ENCODE results near the gene NPPB. TPM values are rescaled to one million over a fixed set of nuclear protein-coding genes. Genes with fewer than 3 reads are reported as not detected.

Gene NPPB
- polyA plus RNA-seq, 1 donor from 2014 or later = not detected

DNA sequence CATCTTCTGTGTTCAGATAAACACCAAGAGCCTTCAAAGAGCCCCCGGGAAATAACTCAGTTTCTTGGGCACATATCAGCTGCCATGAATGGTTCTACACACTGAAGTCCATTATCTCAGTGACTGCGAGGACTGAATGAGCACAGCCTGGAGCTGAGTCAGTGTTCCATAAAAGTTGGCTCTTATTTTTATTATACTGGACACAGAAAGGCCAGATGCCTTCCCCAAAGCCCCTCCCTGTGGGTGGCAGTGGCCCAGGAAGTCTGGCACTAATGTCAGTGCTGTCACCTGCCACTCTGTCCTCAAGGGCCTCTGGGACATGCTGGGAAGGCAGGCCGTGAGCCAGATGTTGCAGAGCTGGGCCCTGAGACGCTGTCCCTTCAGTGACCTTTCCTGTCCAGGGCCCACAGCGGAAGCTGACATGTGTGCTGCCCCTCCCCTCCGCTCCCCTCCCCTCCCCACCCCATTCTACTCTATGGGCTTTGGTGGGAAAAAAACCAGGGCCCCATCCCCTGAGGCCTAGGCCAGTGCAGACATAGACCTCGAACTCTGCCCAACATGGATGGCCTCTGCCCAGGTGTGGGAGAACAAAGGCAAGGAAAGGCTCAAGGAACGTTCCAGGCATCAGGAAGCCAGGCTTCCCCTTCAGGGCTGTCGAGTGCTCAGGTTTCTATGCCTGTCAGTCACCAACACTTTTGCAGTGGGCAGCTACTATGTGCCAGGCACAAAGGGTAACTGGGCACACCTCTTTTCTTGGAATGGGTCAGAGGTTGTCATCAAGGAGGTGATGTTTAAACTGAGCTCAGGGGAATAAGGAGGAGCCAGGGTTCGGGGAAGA lies 22.4 kb upstream of the NPPB start:
- Histone ChIP-seq H3K9ac (ENCODE audit: low read length) (no peak overlapping the region), H4K20me1 (ENCODE audit: insufficient read depth) (no peaks in the 10 kb centered on the region), H3K4me2 (ENCODE audit: low read length) (no peak overlapping the region), H2AFZ (ENCODE audit: low read depth, low read length) (no peak overlapping the region), H3K27me3 (ENCODE audit: insufficient read depth, low read depth, low read length) (no peaks in the 10 kb centered on the region), H3K27ac (ENCODE audit: low read length) (no peak overlapping the region), H3K9me2 (ENCODE audit: insufficient read depth, low read length) (no peaks in the 10 kb centered on the region), H3K4me3 (ENCODE audit: low read length) (no peak overlapping the region), H3K9me3 (ENCODE audit: low read length) (no peaks in the 10 kb centered on the region), H3K79me2 (replicated peaks; ENCODE audit: insufficient read depth, low read length) (no peaks in the 10 kb centered on the region), H3K36me3 (ENCODE audit: insufficient read depth, low read length) (no peaks in the 10 kb centered on the region), H3F3A (ENCODE audit: insufficient read depth, low read length, poor library complexity, severe bottlenecking) (no peaks in the 10 kb centered on the region)
- TF ChIP-seq EZH2 (IDR thresholded peaks at IDR 0.05; ENCODE audit: borderline replicate concordance, insufficient read depth, low read length, poor library complexity, severe bottlenecking) = no peak
- no peak for TF ChIP-seq SMC3 (conservative IDR thresholded peaks at IDR 0.05; ENCODE audit: poor library complexity)
- TF ChIP-seq, protein P1, sequence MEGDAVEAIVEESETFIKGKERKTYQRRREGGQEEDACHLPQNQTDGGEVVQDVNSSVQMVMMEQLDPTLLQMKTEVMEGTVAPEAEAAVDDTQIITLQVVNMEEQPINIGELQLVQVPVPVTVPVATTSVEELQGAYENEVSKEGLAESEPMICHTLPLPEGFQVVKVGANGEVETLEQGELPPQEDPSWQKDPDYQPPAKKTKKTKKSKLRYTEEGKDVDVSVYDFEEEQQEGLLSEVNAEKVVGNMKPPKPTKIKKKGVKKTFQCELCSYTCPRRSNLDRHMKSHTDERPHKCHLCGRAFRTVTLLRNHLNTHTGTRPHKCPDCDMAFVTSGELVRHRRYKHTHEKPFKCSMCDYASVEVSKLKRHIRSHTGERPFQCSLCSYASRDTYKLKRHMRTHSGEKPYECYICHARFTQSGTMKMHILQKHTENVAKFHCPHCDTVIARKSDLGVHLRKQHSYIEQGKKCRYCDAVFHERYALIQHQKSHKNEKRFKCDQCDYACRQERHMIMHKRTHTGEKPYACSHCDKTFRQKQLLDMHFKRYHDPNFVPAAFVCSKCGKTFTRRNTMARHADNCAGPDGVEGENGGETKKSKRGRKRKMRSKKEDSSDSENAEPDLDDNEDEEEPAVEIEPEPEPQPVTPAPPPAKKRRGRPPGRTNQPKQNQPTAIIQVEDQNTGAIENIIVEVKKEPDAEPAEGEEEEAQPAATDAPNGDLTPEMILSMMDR (IDR thresholded peaks at IDR 0.05; ENCODE audit: poor library complexity, severe bottlenecking) = no peak
- no peak for TF ChIP-seq POLR2AphosphoS5 (IDR thresholded peaks at IDR 0.05)
- no peak for TF ChIP-seq REST (IDR thresholded peaks at IDR 0.05; ENCODE audit: borderline replicate concordance)
- TF ChIP-seq TAF1 (IDR thresholded peaks at IDR 0.05; ENCODE audit: low read depth) = no peak
- TF ChIP-seq EP300 (conservative IDR thresholded peaks at IDR 0.05; ENCODE audit: poor library complexity, severe bottlenecking) = no peak
- no peak for TF ChIP-seq RAD21 (conservative IDR thresholded peaks at IDR 0.05)
- TF ChIP-seq MXI1 (conservative IDR thresholded peaks at IDR 0.05; ENCODE audit: poor library complexity, severe bottlenecking) = no peak

DNA sequence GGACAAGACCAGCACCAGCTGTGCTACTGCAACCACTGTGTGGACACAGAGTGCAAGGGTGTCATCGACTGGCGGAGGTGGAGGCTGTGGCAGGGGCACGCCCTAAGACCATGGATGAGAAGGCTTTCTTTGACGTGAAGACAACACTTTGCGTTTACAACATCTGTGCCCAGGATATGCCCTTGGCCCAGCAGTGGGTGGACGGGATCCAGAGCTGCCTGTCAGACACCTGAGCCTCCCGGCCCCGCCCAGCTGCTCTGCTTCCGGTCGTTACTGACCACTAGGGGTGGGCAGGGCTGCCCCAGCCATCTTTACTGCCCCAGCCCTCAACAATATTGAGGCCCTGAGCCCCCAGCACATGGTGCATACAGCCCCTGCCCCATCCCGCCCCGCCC lies 21.4 kb upstream of the NPPB start:
- Histone ChIP-seq H3K9me2 (ENCODE audit: insufficient read depth, low read length) (no peaks in the 10 kb centered on the region), H3K9me3 (ENCODE audit: low read length) (no peaks in the 10 kb centered on the region), H2AFZ (ENCODE audit: low read depth, low read length) (no peak overlapping the region), H3K9ac (ENCODE audit: low read length) (no peak overlapping the region), H3K27me3 (ENCODE audit: insufficient read depth, low read depth, low read length) (no peaks in the 10 kb centered on the region), H3K36me3 (ENCODE audit: insufficient read depth, low read length) (no peaks in the 10 kb centered on the region), H3K4me3 (ENCODE audit: low read length) (no peak overlapping the region), H3K79me2 (replicated peaks; ENCODE audit: insufficient read depth, low read length) (no peaks in the 10 kb centered on the region), H4K20me1 (ENCODE audit: insufficient read depth) (no peaks in the 10 kb centered on the region), H3K4me2 (ENCODE audit: low read length) (no peak overlapping the region), H3F3A (ENCODE audit: insufficient read depth, low read length, poor library complexity, severe bottlenecking) (no peaks in the 10 kb centered on the region), H3K27ac (ENCODE audit: low read length) (no peak overlapping the region)
- TF ChIP-seq EZH2 (IDR thresholded peaks at IDR 0.05; ENCODE audit: borderline replicate concordance, insufficient read depth, low read length, poor library complexity, severe bottlenecking) = no peak
- no peak for TF ChIP-seq RAD21 (conservative IDR thresholded peaks at IDR 0.05)
- TF ChIP-seq TAF1 (IDR thresholded peaks at IDR 0.05; ENCODE audit: low read depth) = no peak
- no peak for TF ChIP-seq SMC3 (conservative IDR thresholded peaks at IDR 0.05; ENCODE audit: poor library complexity)
- TF ChIP-seq, protein P1 (IDR thresholded peaks at IDR 0.05; ENCODE audit: poor library complexity, severe bottlenecking) = no peak
- no peak for TF ChIP-seq MXI1 (conservative IDR thresholded peaks at IDR 0.05; ENCODE audit: poor library complexity, severe bottlenecking)
- TF ChIP-seq POLR2AphosphoS5 (IDR thresholded peaks at IDR 0.05) = no peak
- no peak for TF ChIP-seq REST (IDR thresholded peaks at IDR 0.05; ENCODE audit: borderline replicate concordance)
- no peak for TF ChIP-seq EP300 (conservative IDR thresholded peaks at IDR 0.05; ENCODE audit: poor library complexity, severe bottlenecking)

Measured in neural cell (in vitro differentiated cells).